ENCODE results near the gene ATOSA. TPM values are rescaled to one million over a fixed set of nuclear protein-coding genes. Genes with fewer than 3 reads are reported as not detected.

ATOSA gene
- polyA plus RNA-seq, 1 donor from 2014 or later = 64.0 TPM

GRCh38 chr15:52683580-52683979, 4.4 kb upstream of the ATOSA start:
- Histone ChIP-seq H3F3A (ENCODE audit: insufficient read depth, low read length, poor library complexity, severe bottlenecking) (no peaks in the 10 kb centered on the region), H3K9ac (ENCODE audit: low read length) (no peak overlapping the region), H3K4me2 (ENCODE audit: low read length) (no peak overlapping the region), H3K36me3 (ENCODE audit: insufficient read depth, low read length) (no peaks in the 10 kb centered on the region), H3K4me3 (ENCODE audit: low read length) (no peak overlapping the region), H3K9me2 (ENCODE audit: insufficient read depth, low read length) (no peaks in the 10 kb centered on the region), H3K27me3 (ENCODE audit: insufficient read depth, low read depth, low read length) (no peaks in the 10 kb centered on the region), H2AFZ (ENCODE audit: low read depth, low read length) (no peak overlapping the region), H3K27ac (ENCODE audit: low read length) (no peak overlapping the region), H4K20me1 (ENCODE audit: insufficient read depth) (no peaks in the 10 kb centered on the region), H3K79me2 (replicated peaks; ENCODE audit: insufficient read depth, low read length) (no peaks in the 10 kb centered on the region), H3K9me3 (ENCODE audit: low read length) (no peaks in the 10 kb centered on the region)
- TF ChIP-seq POLR2AphosphoS5 (IDR thresholded peaks at IDR 0.05) = no peak

GRCh38 chr15:52682781-52683180, 3.6 kb upstream of the ATOSA start:
- no peaks in the 10 kb centered on the region for H3K27me3 ChIP-seq (ENCODE audit: insufficient read depth, low read depth, low read length)
- TF ChIP-seq RAD21 (conservative IDR thresholded peaks at IDR 0.05) (no peak), SMC3 (conservative IDR thresholded peaks at IDR 0.05; ENCODE audit: poor library complexity) (no peak), CTCF (IDR thresholded peaks at IDR 0.05; ENCODE audit: poor library complexity, severe bottlenecking) (no peak), POLR2AphosphoS5 (IDR thresholded peaks at IDR 0.05) (no peak), EP300 (conservative IDR thresholded peaks at IDR 0.05; ENCODE audit: poor library complexity, severe bottlenecking) (no peak), MXI1 (conservative IDR thresholded peaks at IDR 0.05; ENCODE audit: poor library complexity, severe bottlenecking) (no peak), EZH2 (IDR thresholded peaks at IDR 0.05; ENCODE audit: borderline replicate concordance, insufficient read depth, low read length, poor library complexity, severe bottlenecking) (no peak), TAF1 (IDR thresholded peaks at IDR 0.05; ENCODE audit: low read depth) (no peak)
- TF ChIP-seq, protein P1, sequence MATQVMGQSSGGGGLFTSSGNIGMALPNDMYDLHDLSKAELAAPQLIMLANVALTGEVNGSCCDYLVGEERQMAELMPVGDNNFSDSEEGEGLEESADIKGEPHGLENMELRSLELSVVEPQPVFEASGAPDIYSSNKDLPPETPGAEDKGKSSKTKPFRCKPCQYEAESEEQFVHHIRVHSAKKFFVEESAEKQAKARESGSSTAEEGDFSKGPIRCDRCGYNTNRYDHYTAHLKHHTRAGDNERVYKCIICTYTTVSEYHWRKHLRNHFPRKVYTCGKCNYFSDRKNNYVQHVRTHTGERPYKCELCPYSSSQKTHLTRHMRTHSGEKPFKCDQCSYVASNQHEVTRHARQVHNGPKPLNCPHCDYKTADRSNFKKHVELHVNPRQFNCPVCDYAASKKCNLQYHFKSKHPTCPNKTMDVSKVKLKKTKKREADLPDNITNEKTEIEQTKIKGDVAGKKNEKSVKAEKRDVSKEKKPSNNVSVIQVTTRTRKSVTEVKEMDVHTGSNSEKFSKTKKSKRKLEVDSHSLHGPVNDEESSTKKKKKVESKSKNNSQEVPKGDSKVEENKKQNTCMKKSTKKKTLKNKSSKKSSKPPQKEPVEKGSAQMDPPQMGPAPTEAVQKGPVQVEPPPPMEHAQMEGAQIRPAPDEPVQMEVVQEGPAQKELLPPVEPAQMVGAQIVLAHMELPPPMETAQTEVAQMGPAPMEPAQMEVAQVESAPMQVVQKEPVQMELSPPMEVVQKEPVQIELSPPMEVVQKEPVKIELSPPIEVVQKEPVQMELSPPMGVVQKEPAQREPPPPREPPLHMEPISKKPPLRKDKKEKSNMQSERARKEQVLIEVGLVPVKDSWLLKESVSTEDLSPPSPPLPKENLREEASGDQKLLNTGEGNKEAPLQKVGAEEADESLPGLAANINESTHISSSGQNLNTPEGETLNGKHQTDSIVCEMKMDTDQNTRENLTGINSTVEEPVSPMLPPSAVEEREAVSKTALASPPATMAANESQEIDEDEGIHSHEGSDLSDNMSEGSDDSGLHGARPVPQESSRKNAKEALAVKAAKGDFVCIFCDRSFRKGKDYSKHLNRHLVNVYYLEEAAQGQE (IDR thresholded peaks at IDR 0.05; ENCODE audit: borderline replicate concordance) = no peak

DNA sequence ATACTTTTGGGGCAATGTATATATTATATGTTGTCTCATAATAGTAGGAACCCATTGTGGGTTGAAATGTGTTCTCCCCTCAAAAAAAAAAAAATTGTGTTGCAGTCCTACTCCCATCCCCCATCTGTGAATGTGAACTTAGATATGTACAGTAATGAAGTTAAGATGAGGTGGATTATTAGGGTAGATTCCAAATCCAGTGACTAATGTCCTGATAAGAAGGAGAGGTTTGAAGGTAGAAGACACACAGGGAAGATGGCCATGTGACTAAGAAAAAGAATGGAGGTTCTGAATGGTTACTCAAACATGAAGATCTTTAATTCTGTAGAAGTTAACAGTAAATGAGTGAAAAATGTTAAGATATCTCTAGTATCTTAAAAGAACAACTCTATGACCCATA, 3.0 kb upstream of the ATOSA start:
- no peak overlapping the region for H3K27ac ChIP-seq (ENCODE audit: low read length)
- H3F3A ChIP-seq (ENCODE audit: insufficient read depth, low read length, poor library complexity, severe bottlenecking) = no peaks in the 10 kb centered on the region
- H3K9ac ChIP-seq (ENCODE audit: low read length) = no peak overlapping the region
- no peak overlapping the region for H2AFZ ChIP-seq (ENCODE audit: low read depth, low read length)
- H3K4me3 ChIP-seq (ENCODE audit: low read length) = no peak overlapping the region
- no peaks in the 10 kb centered on the region for H4K20me1 ChIP-seq (ENCODE audit: insufficient read depth)
- H3K9me3 ChIP-seq (ENCODE audit: low read length) = no peaks in the 10 kb centered on the region
- H3K27me3 ChIP-seq (ENCODE audit: insufficient read depth, low read depth, low read length) = no peaks in the 10 kb centered on the region
- no peaks in the 10 kb centered on the region for H3K9me2 ChIP-seq (ENCODE audit: insufficient read depth, low read length)
- TF ChIP-seq EZH2 (IDR thresholded peaks at IDR 0.05; ENCODE audit: borderline replicate concordance, insufficient read depth, low read length, poor library complexity, severe bottlenecking) (no peak), POLR2AphosphoS5 (IDR thresholded peaks at IDR 0.05) (no peak), RAD21 (conservative IDR thresholded peaks at IDR 0.05) (no peak), CTCF (IDR thresholded peaks at IDR 0.05; ENCODE audit: poor library complexity, severe bottlenecking) (no peak), TAF1 (IDR thresholded peaks at IDR 0.05; ENCODE audit: low read depth) (no peak), EP300 (conservative IDR thresholded peaks at IDR 0.05; ENCODE audit: poor library complexity, severe bottlenecking) (no peak), MXI1 (conservative IDR thresholded peaks at IDR 0.05; ENCODE audit: poor library complexity, severe bottlenecking) (no peak), SMC3 (conservative IDR thresholded peaks at IDR 0.05; ENCODE audit: poor library complexity) (no peak)
- TF ChIP-seq, protein P1 (IDR thresholded peaks at IDR 0.05; ENCODE audit: borderline replicate concordance) = no peak
- peaks cover 1% of the 10 kb centered on the region for H3K79me2 ChIP-seq (replicated peaks; ENCODE audit: insufficient read depth, low read length)
- no peak overlapping the region for H3K4me2 ChIP-seq (ENCODE audit: low read length)
- H3K36me3 ChIP-seq (ENCODE audit: insufficient read depth, low read length) = no peaks in the 10 kb centered on the region

More at GRCh38 chr15:52682781-52683180, 3.6 kb upstream of the ATOSA start:
- H3K79me2 ChIP-seq (replicated peaks; ENCODE audit: insufficient read depth, low read length) = no peaks in the 10 kb centered on the region
- H3K4me2 ChIP-seq (ENCODE audit: low read length) = no peak overlapping the region
- no peaks in the 10 kb centered on the region for H4K20me1 ChIP-seq (ENCODE audit: insufficient read depth)
- H3K4me3 ChIP-seq (ENCODE audit: low read length) = no peak overlapping the region
- no peaks in the 10 kb centered on the region for H3K9me3 ChIP-seq (ENCODE audit: low read length)
- H3K9ac ChIP-seq (ENCODE audit: low read length) = no peak overlapping the region
- no peaks in the 10 kb centered on the region for H3K36me3 ChIP-seq (ENCODE audit: insufficient read depth, low read length)
- H2AFZ ChIP-seq (ENCODE audit: low read depth, low read length) = no peak overlapping the region
- H3F3A ChIP-seq (ENCODE audit: insufficient read depth, low read length, poor library complexity, severe bottlenecking) = no peaks in the 10 kb centered on the region
- no peaks in the 10 kb centered on the region for H3K9me2 ChIP-seq (ENCODE audit: insufficient read depth, low read length)
- H3K27ac ChIP-seq (ENCODE audit: low read length) = no peak overlapping the region
